OCI-LY7 (cell line): ENCODE data around the gene EVX2. TPM values are rescaled to one million over a fixed set of nuclear protein-coding genes. Genes with fewer than 3 reads are reported as not detected.

Experiments
- BruUV-seq: library from RNA; stranded (reverse); fragments of 400-500 nt; replicated peaks from 2 replicates; lab custom pipeline; 2021; lab: Mats Ljungman, UMichigan
- CTCF ChIA-PET: fragments of 300-600 bp; sonication (Branson Sonifier 250); formaldehyde crosslinking; loops from one replicate; lab custom pipeline; 2022; ENCODE audit warnings: antibody characterized with exemption; ENCODE audit not compliant: unreplicated experiment; lab: Charles Lee
- POLR2A ChIA-PET: fragments of 300-600 bp; sonication (Branson Sonifier 250); formaldehyde crosslinking; loops from one replicate; lab custom pipeline; 2022; ENCODE audit warnings: antibody characterized with exemption; lab: Charles Lee
- DNase-seq: peaks from one replicate; pipeline ENCODE4 v3.0.0-alpha.2; 2015; ENCODE audit warnings: low spot score
- H2AFZ ChIP-seq: fragments of 200-600 bp; sonication (generic), shearing (Covaris generic); 2 replicates; pipeline ENCODE4 v1.6.1; 2014; ENCODE audit warnings: mild to moderate bottlenecking, antibody characterized with exemption, low read length, moderate library complexity
- H3K27ac ChIP-seq: fragments of 200-600 bp; sonication (generic); 2 replicates; pipeline ENCODE4 v1.5.1; 2014; ENCODE audit warnings: mixed run types, low read depth, mild to moderate bottlenecking, moderate library complexity, low read length, inconsistent platforms; ENCODE audit not compliant: poor library complexity, severe bottlenecking
- H3K36me3 ChIP-seq: fragments of 200-600 bp; sonication (generic); 2 replicates; pipeline ENCODE4 v1.6.1; 2014; ENCODE audit warnings: mild to moderate bottlenecking, antibody characterized with exemption, low read length, moderate library complexity, mixed read lengths; ENCODE audit not compliant: insufficient read depth
- H3K4me1 ChIP-seq: fragments of 200-600 bp; sonication (generic); 2 replicates; pipeline ENCODE4 v1.5.1; 2014; ENCODE audit warnings: mild to moderate bottlenecking, low read length; ENCODE audit not compliant: insufficient read depth, poor library complexity, severe bottlenecking
- H3K4me2 ChIP-seq: fragments of 200-600 bp; sonication (generic); 2 replicates; pipeline ENCODE4 v1.6.1; 2014; ENCODE audit warnings: mild to moderate bottlenecking, low read length
- H3K4me3 ChIP-seq: fragments of 200-600 bp; sonication (generic); 2 replicates; pipeline ENCODE4 v1.5.1; 2014; ENCODE audit warnings: mild to moderate bottlenecking, low read depth, low read length; ENCODE audit not compliant: poor library complexity, severe bottlenecking
- H3K79me2 ChIP-seq: fragments of 200-600 bp; sonication (generic); 2 replicates; pipeline ENCODE4 v1.6.1; 2016; ENCODE audit warnings: low read depth, mild to moderate bottlenecking, low read length, moderate library complexity, mixed read lengths; ENCODE audit not compliant: insufficient read depth
- H3K9me2 ChIP-seq: fragments of 200-600 bp; sonication (generic); 2 replicates; pipeline ENCODE4 v1.6.1; 2016; ENCODE audit warnings: mild to moderate bottlenecking, low read length, mixed read lengths; ENCODE audit not compliant: insufficient read depth
- H3K9me3 ChIP-seq: fragments of 200-600 bp; sonication (generic); 2 replicates; pipeline ENCODE4 v1.6.1; 2014; ENCODE audit warnings: mild to moderate bottlenecking, mixed run types, low read length, mixed read lengths
- H4K20me1 ChIP-seq: fragments of 200-600 bp; sonication (generic); 2 replicates; pipeline ENCODE4 v1.6.1; 2014; ENCODE audit warnings: mild to moderate bottlenecking, antibody characterized with exemption, low read length, moderate library complexity, mixed read lengths; ENCODE audit not compliant: insufficient read depth
- EZH2phosphoT487 ChIP-seq: fragments of 200-600 bp; sonication (generic); IDR thresholded peaks from 2 replicates; pipeline ENCODE4 v1.6.1; 2018; ENCODE audit warnings: low read depth, borderline replicate concordance, mild to moderate bottlenecking, mixed run types, antibody characterized with exemption, low read length, moderate library complexity, mixed read lengths
- intact Hi-C: fragments of 100-400 bp; cut with micrococcal nuclease; formaldehyde crosslinking; loops from one replicate; pipeline ENCODE4 v1.10.0; 2022; ENCODE audit not compliant: unreplicated experiment
- total RNA-seq, 2 experiments: library from RNA; depleted of rRNA in 1 of 2; stranded (reverse); fragments of >200 nt in 1 of 2; shearing (Covaris generic) in 1 of 2; gene quantifications; 2 replicates each; pipeline ENCODE4 v1.2.3, GENCODE V29; 2014 to 2022
- TF ChIP-seq, protein P1 (sequence below): fragments of 200-600 bp; sonication (generic); conservative IDR thresholded peaks from 2 replicates; pipeline ENCODE4 v1.5.1; 2014; ENCODE audit warnings: mild to moderate bottlenecking, antibody characterized with exemption, low read length, moderate library complexity, mixed read lengths

EVX2 gene
- total RNA-seq, 2 experiments from 2014 or later, result not detected

DNA sequence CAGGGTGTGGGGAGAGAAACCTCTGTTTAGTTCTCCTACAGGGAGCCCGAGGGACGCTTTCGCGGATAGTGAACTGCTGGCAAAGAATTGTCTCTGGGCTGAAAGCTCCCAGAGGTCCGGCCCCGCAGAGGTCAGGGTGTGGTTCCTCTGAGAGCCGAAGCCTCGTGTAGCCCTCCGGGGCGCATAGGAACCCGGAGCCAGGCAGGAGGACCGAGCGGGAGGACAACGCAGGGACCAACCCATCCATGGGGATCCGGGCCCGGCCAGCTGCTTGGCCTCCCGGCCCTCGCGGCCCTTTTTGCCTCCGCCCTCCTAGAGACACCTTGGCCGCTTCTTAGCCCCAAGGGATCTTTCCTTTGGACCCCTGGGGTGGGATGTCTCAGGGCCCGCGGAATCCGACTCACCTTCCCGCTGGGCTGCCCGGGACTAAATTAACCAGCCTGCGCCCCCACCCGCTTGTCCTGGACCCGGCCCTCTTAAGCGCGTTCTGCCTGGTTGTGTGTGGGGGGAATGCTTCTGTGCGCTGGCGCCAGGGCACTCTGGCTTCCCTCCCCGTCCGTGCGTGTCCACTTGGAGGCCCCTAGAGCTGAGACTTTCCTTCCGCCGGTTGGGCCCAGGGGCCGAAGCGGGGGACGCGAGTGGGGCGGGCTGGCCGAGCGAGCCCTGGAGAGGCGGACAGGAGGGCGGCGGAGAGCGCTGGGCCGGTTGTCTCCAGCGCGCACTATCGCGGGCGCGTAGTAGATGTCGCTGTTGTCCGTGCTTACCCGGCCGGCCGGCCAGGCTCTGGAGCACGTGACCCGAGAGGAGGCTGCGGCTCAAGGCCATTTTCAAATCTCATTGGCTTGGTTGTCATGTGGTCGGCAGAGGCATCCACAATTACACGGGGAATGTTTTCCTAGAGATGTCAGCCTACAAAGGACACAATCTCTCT is 32.4 kb upstream of the EVX2 start, which contains the start of gene HOXD10:
Gene HOXD10, plus strand, starts transcription at position 896 of the 931 bp plus-strand sequence. CDS start 56 bp downstream, outside the sequence.
- BruUV-seq, result no TSS peak
- no peak within 1 kb of the TSS for H3K4me2 ChIP-seq
- TF ChIP-seq, protein P1, sequence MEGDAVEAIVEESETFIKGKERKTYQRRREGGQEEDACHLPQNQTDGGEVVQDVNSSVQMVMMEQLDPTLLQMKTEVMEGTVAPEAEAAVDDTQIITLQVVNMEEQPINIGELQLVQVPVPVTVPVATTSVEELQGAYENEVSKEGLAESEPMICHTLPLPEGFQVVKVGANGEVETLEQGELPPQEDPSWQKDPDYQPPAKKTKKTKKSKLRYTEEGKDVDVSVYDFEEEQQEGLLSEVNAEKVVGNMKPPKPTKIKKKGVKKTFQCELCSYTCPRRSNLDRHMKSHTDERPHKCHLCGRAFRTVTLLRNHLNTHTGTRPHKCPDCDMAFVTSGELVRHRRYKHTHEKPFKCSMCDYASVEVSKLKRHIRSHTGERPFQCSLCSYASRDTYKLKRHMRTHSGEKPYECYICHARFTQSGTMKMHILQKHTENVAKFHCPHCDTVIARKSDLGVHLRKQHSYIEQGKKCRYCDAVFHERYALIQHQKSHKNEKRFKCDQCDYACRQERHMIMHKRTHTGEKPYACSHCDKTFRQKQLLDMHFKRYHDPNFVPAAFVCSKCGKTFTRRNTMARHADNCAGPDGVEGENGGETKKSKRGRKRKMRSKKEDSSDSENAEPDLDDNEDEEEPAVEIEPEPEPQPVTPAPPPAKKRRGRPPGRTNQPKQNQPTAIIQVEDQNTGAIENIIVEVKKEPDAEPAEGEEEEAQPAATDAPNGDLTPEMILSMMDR, result no peak
- no peak for TF ChIP-seq EZH2phosphoT487
- H3K36me3 ChIP-seq, result no peaks in the 10 kb centered on the region
- no peak within 1 kb of the TSS for H2AFZ ChIP-seq
- H3K9me2 ChIP-seq, result no peaks in the 10 kb centered on the region
- no peaks in the 10 kb centered on the region for H3K4me1 ChIP-seq
- no peak within 1 kb of the TSS for H3K4me3 ChIP-seq
- H3K9me3 ChIP-seq, result no peaks in the 10 kb centered on the region
- DNase-seq, result no peak
- intact Hi-C loops, result no loop called here
- ChIA-PET POLR2A (no interaction called here), CTCF (no interaction called here)
- H3K27ac ChIP-seq, result no peak within 1 kb of the TSS
- no peaks in the 10 kb centered on the region for H4K20me1 ChIP-seq
- no peaks in the 10 kb centered on the region for H3K79me2 ChIP-seq

DNA sequence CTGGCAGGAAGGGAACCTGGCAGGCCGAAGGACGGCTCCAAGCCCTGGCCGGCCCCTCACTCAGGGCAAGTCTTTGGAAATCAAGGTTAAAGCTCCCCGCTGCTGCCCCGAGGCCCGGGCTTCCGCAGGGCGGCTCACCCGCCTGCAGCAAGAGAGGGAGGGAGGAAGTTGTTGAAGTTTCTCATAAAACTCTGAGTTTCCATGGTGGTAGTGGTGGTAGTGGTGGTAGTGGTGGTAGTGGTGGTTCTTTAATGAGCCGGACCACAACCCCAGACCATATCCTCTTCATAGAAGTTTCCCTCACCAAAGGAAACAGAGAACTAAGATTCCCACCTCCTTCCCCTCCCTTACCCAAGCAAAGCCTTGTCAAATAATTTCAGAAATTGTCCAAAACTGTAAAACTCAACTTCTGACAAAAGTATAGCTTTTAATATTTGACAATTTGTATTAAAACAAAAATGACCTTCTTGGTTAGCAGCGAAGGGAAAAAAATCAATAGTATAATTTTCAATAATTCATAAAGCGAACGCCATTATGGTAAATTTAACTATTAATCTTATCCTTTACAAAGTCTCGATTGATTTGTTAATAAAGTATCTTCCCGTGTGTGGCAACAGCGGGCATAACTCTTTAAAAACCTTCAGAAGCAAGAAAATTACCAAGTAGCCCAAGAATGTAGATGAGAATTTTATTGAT is 31.3 kb upstream of the EVX2 start:
- no peaks in the 10 kb centered on the region for H3K36me3 ChIP-seq
- H3K9me3 ChIP-seq, result no peaks in the 10 kb centered on the region
- intact Hi-C loops, result no loop called here
- no peaks in the 10 kb centered on the region for H4K20me1 ChIP-seq
- H3K4me2 ChIP-seq, result no peak overlapping the region
- POLR2A ChIA-PET, result no interaction called here
- CTCF ChIA-PET, result no interaction called here
- no peaks in the 10 kb centered on the region for H3K4me1 ChIP-seq
- TF ChIP-seq, protein P1, result no peak
- no peak for TF ChIP-seq EZH2phosphoT487
- H3K79me2 ChIP-seq, result no peaks in the 10 kb centered on the region
- H3K27ac ChIP-seq, result no peak overlapping the region
- no peak overlapping the region for H3K4me3 ChIP-seq
- H3K9me2 ChIP-seq, result no peaks in the 10 kb centered on the region
- no peak overlapping the region for H2AFZ ChIP-seq
- DNase-seq, result no peak
- no TSS peak for BruUV-seq
